Thoracic aorta (tissue), 2 donors: ENCODE measurements around the gene ARMH3. TPM values are rescaled to one million over a fixed set of nuclear protein-coding genes. Genes with fewer than 3 reads are reported as not detected.

ENCODE experiments used
- ATAC-seq: fragments of 150-250 bp; one replicate; pipeline ENCODE4 v1.8.0; 2017; ENCODE audit warnings: low read depth; ENCODE audit not compliant: insufficient number of reproducible peaks, low FRiP score
- DNase-seq: peaks from one replicate; pipeline ENCODE4 v3.0.0-alpha.2; 2020; ENCODE audit warnings: low spot score
- H3K27ac ChIP-seq, 2 donors: fragments of 200-600 bp; sonication (generic); 1 replicate in 1 of 2; 2 replicates in 1 of 2; pipeline ENCODE4 v1.5.1; 2016; ENCODE audit warnings: mild to moderate bottlenecking in 2 of 2, moderate library complexity in 2 of 2
- H3K27me3 ChIP-seq: fragments of 200-600 bp; sonication (generic); replicated peaks from 2 replicates; pipeline ENCODE4 v1.6.0; 2016; ENCODE audit warnings: mild to moderate bottlenecking; ENCODE audit not compliant: insufficient read depth
- H3K36me3 ChIP-seq: fragments of 200-600 bp; sonication (generic); one replicate; pipeline ENCODE4 v1.5.1; 2016
- H3K4me1 ChIP-seq, 2 donors: fragments of 200-600 bp; sonication (generic); 1 replicate in 1 of 2; 2 replicates in 1 of 2; pipeline versions ENCODE4 v1.5.1 to v1.6.0; 2016; ENCODE audit warnings: low read depth in 2 of 2, mild to moderate bottlenecking in 1 of 2; ENCODE audit not compliant: control insufficient read depth in 1 of 2
- H3K4me3 ChIP-seq: fragments of 200-600 bp; sonication (generic); 2 replicates; pipeline ENCODE4 v1.5.1; 2016; ENCODE audit warnings: mild to moderate bottlenecking
- H3K9me3 ChIP-seq: fragments of 200-600 bp; sonication (generic); 2 replicates; pipeline ENCODE4 v1.5.1; 2016
- CTCF ChIP-seq: fragments of 200-600 bp; sonication (generic); IDR thresholded peaks from one replicate; pipeline ENCODE4 v1.5.1; 2019; ENCODE audit warnings: antibody characterized with exemption
- total RNA-seq, 2 donors: library from RNA; depleted of rRNA; stranded (reverse); fragments of >200 nt; gene quantifications; one replicate each; pipeline versions ENCODE4 v1.1.0 to v1.2.3, GENCODE V29; 2016

The ARMH3 gene
- total RNA-seq, 2 donors from 2014 or later: 21.1 TPM

DNA sequence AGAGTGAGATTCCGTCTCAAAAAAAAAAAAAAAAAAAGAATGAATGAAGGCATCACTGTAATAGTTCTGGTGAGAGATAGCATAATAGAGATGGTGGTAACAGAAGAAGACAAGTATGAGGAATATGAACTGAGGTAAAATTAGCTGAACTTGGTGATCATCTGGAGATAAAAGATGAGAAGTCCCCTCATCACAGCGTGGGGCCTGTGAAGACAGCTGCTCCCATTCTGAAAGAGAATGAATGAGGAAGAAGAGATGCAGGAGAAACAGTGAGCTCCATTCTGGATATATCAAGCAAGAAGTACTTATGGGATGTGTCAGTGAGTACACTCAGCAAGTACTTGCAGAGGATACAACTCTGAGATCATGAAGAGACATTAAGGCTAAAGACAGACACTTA lies 28.7 kb downstream of the ARMH3 start:
- DNase-seq (no peak), ATAC-seq (no peak)
- no peak overlapping the region for H3K4me3 ChIP-seq
- no peaks in the 10 kb centered on the region for H3K9me3 ChIP-seq
- H3K36me3 ChIP-seq: peaks cover 54% of the 10 kb centered on the region
- no peak for TF ChIP-seq CTCF
- H3K4me1 ChIP-seq: no peaks in the 10 kb centered on the region
- no peak overlapping the region for H3K27ac ChIP-seq
- no peaks in the 10 kb centered on the region for H3K27me3 ChIP-seq

- DNase-seq (no peak), ATAC-seq (no peak)
- Histone ChIP-seq H3K9me3 (no peaks in the 10 kb centered on the region), H3K27me3 (no peaks in the 10 kb centered on the region), H3K4me3 (no peak overlapping the region), H3K4me1 (no peaks in the 10 kb centered on the region), H3K27ac (no peak overlapping the region), H3K36me3 (peaks cover 50% of the 10 kb centered on the region)
- no peak for TF ChIP-seq CTCF
These were observed 31.2 kb downstream of the ARMH3 start for GRCh38 chr10:102024799-102025198.

DNA sequence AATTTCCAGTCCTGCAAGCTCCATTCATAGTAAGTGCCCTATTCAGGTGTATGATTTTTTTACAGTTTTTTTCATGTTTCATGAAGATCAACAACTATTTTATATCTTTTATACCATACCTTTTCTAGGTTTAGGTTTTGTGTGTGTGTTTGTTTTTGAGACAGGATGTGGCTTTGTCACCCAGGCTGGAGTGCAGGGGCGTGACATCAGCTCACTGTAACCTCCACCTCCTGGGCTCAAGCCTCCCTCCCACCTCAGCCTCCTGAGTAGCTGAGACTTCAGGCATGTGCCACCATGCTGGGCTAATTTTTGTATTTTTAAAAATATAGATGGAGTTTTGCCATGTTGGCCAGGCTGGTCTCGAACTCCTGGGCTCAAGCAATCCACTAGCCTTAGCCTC lies 35.0 kb downstream of the ARMH3 start:
- Histone ChIP-seq H3K27ac (no peak overlapping the region), H3K4me3 (no peak overlapping the region), H3K4me1 (no peaks in the 10 kb centered on the region), H3K36me3 (peaks cover 37% of the 10 kb centered on the region), H3K9me3 (no peaks in the 10 kb centered on the region), H3K27me3 (no peaks in the 10 kb centered on the region)
- no peak for ATAC-seq
- no peak for DNase-seq
- TF ChIP-seq CTCF: no peak

DNA sequence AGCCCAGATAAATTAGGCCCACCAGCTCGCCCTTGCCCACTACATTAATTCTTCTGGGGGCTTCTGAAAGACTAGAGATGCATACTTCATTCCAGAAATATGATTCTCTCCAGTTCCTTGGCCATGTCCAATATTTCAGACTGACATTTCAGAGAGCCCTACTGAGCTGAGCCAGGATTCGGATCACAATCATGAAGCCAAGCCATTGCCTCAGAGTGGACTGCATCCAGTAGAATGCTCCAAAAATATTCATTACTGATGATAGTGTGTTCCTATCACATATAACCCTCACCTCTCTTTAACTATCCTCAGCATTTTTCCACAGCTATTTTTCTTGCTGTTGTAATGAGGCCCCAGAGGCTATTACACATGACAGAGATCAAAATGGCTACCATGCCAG lies 38.7 kb downstream of the ARMH3 start:
- Histone ChIP-seq H3K27me3 (no peaks in the 10 kb centered on the region), H3K4me1 (no peaks in the 10 kb centered on the region), H3K4me3 (no peak overlapping the region), H3K27ac (no peak overlapping the region), H3K9me3 (no peaks in the 10 kb centered on the region), H3K36me3 (peaks cover 16% of the 10 kb centered on the region)
- TF ChIP-seq CTCF: no peak
- no peak for DNase-seq
- no peak for ATAC-seq

DNA sequence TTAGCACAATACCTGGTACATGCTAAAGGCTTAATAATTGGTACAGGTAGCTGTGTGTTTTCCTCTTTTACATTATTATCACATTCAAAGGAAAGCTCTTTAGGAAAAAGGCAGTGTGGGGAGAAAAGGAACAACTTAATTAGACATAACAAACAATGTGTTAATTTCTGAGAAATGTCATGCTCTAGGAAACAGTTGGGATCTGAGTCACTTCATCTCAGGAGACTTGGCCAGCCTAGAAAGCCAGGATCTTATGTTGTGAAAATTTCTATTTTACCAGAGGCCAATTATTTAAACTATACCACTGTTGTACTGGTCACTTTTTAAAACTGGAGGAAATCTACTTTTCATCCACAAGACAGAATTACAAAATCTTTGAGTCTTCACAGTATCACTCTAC lies 39.6 kb downstream of the ARMH3 start:
- no peak overlapping the region for H3K27ac ChIP-seq
- H3K4me3 ChIP-seq: no peak overlapping the region
- no peaks in the 10 kb centered on the region for H3K27me3 ChIP-seq
- ATAC-seq (no peak), DNase-seq (no peak)
- peaks cover 8% of the 10 kb centered on the region for H3K36me3 ChIP-seq
- H3K4me1 ChIP-seq: no peaks in the 10 kb centered on the region
- no peaks in the 10 kb centered on the region for H3K9me3 ChIP-seq
- no peak for TF ChIP-seq CTCF
